ENCODE data around the gene LPP.

LPP gene

GRCh38 chr3:188310270-188310710 is 156.3 kb downstream of the LPP start:
- TF ChIP-seq GATA3 (IDR thresholded peaks at IDR 0.05; ENCODE audit: low read depth, low read length) (no peak), GATA2 (IDR thresholded peaks at IDR 0.05; ENCODE audit: low read depth, low read length) (no peak)

- TF ChIP-seq GATA3 (IDR thresholded peaks at IDR 0.05; ENCODE audit: low read depth, low read length): no peak
- TF ChIP-seq GATA2 (IDR thresholded peaks at IDR 0.05; ENCODE audit: low read depth, low read length): no peak
Measured at GRCh38 chr3:188315553-188315952, 161.6 kb downstream of the LPP start.

- TF ChIP-seq GATA3 (IDR thresholded peaks at IDR 0.05; ENCODE audit: low read depth, low read length) (no peak), GATA2 (IDR thresholded peaks at IDR 0.05; ENCODE audit: low read depth, low read length) (no peak)
Measured at GRCh38 chr3:188316021-188316722, 162.2 kb downstream of the LPP start.

- TF ChIP-seq GATA2 (IDR thresholded peaks at IDR 0.05; ENCODE audit: low read depth, low read length): no peak
- no peak for TF ChIP-seq GATA3 (IDR thresholded peaks at IDR 0.05; ENCODE audit: low read depth, low read length)
Measured at GRCh38 chr3:188316723-188317070, 162.7 kb downstream of the LPP start.

GRCh38 chr3:188319569-188319968 is 165.6 kb downstream of the LPP start:
- no peak for TF ChIP-seq GATA3 (IDR thresholded peaks at IDR 0.05; ENCODE audit: low read depth, low read length)
- TF ChIP-seq GATA2 (IDR thresholded peaks at IDR 0.05; ENCODE audit: low read depth, low read length): no peak

DNA sequence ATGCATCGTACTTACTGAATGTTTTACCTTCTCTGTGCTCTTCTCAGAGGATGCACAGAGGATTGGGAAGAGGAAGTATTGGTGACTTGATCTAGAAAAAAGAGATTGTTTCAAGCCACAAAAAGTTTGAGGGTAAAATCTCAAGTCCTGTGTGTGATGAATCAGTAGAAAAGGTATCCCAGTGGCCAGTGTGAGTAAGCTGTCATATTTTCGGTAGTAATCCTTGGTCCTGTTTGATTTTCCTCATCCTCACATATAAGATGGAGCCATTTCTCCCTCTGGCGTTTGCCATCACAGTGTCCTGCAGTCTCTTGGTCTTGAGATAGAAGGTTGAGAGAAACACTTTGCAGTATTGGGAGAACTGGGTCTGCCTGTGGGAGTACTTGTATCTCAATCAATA is 166.8 kb downstream of the LPP start:
- no peak for TF ChIP-seq GATA3 (IDR thresholded peaks at IDR 0.05; ENCODE audit: low read depth, low read length)
- no peak for TF ChIP-seq GATA2 (IDR thresholded peaks at IDR 0.05; ENCODE audit: low read depth, low read length)

GRCh38 chr3:188321258-188321657 is 167.3 kb downstream of the LPP start:
- TF ChIP-seq GATA2 (IDR thresholded peaks at IDR 0.05; ENCODE audit: low read depth, low read length): no peak
- no peak for TF ChIP-seq GATA3 (IDR thresholded peaks at IDR 0.05; ENCODE audit: low read depth, low read length)

- TF ChIP-seq GATA3 (IDR thresholded peaks at IDR 0.05; ENCODE audit: low read depth, low read length) (no peak), GATA2 (IDR thresholded peaks at IDR 0.05; ENCODE audit: low read depth, low read length) (no peak)
Measured at GRCh38 chr3:188322135-188322887, 168.4 kb downstream of the LPP start.

GRCh38 chr3:188323067-188323842 is 169.3 kb downstream of the LPP start:
- no peak for TF ChIP-seq GATA2 (IDR thresholded peaks at IDR 0.05; ENCODE audit: low read depth, low read length)

GRCh38 chr3:188326111-188326510 is 172.2 kb downstream of the LPP start:
- no peak for TF ChIP-seq GATA3 (IDR thresholded peaks at IDR 0.05; ENCODE audit: low read depth, low read length)
- no peak for TF ChIP-seq GATA2 (IDR thresholded peaks at IDR 0.05; ENCODE audit: low read depth, low read length)

- TF ChIP-seq GATA2 (IDR thresholded peaks at IDR 0.05; ENCODE audit: low read depth, low read length): no peak
- TF ChIP-seq GATA3 (IDR thresholded peaks at IDR 0.05; ENCODE audit: low read depth, low read length): no peak
Measured at GRCh38 chr3:188326968-188327367, 173.0 kb downstream of the LPP start.

DNA sequence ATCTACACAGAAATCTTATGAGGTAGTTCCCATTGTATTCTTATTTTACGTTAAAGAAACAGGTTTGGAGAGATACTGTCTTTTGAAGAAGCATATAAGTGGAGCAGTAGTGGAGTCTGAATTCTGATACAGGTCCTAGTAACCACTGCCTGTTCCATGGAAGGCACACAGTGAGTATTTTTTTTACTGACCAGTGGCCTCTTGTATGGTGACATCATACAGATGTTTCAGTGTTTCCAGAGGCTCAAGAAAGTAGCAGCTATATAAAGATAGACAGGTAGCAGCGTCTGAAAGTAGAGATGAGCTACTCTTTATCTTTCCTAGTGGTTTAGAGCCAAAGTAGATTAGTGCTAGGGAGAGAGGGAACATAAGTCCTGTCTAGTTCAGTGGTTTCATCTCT is 173.5 kb downstream of the LPP start:
- no peak for TF ChIP-seq GATA2 (IDR thresholded peaks at IDR 0.05; ENCODE audit: low read depth, low read length)
- no peak for TF ChIP-seq GATA3 (IDR thresholded peaks at IDR 0.05; ENCODE audit: low read depth, low read length)

- no peak for TF ChIP-seq GATA2 (IDR thresholded peaks at IDR 0.05; ENCODE audit: low read depth, low read length)
- TF ChIP-seq GATA3 (IDR thresholded peaks at IDR 0.05; ENCODE audit: low read depth, low read length): no peak
Measured at GRCh38 chr3:188330138-188330537, 176.2 kb downstream of the LPP start.

DNA sequence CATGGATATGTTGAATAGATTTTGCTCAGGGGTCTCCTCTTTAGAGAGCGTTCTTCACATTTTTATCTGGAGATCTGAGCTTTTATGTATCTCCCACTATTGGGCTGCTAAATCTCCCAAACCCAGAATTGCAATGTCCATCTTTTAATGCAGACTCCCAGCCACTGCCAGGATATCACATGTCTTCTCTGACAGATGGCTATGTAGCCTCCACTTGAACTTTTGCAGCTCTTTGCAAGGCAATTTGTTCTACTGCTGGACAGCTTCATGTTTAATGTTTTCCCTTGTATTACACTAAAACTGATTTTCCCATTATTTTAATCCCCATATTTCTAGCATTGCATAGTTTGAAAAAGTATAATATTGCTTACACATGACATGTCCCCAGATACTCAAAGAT is 177.2 kb downstream of the LPP start:
- TF ChIP-seq GATA3 (IDR thresholded peaks at IDR 0.05; ENCODE audit: low read depth, low read length): no peak
- TF ChIP-seq GATA2 (IDR thresholded peaks at IDR 0.05; ENCODE audit: low read depth, low read length): no peak

Measured in SH-SY5Y (cell line).